GM12891 (cell line): ENCODE measurements around the gene LDB3.

Source experiments
- POLR2A ChIP-seq: IDR thresholded peaks from 2 replicates; pipeline ENCODE4 v1.6.1; 2011; ENCODE audit warnings: low read depth, low read length, control low read depth
- TAF1 ChIP-seq: IDR thresholded peaks from 2 replicates; pipeline ENCODE4 v1.6.1; 2011; ENCODE audit warnings: low read depth, low read length, control low read depth

DNA sequence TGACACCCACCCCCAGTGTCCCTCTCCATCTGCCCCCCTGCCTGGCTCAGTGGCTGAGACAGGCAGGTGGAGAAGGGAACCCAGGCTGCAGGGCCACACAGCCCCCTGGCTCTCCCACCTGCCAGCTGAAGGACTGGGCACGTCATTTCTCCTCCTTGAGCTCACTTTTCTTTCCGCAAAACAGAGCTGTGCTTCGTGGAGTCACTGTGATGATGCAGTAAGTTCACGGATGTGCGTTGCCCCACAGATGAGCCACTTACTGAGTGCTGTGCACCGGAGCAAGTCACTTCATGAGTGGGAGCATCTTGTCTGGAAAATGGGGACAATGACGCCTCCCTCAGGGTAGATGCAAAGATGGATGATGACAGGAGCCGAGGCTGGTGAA lies 11.3 kb upstream of the LDB3 start:
- TF ChIP-seq TAF1 (no peak), POLR2A (no peak)
